ENCODE data around the gene OSCP1.

Gene OSCP1

GRCh38 chr1:36446746-36447145, 3.5 kb downstream of the OSCP1 start:
- DNase-seq (ENCODE audit: low spot score) = no peak

GRCh38 chr1:36446271-36446670, 4.0 kb downstream of the OSCP1 start:
- no peak for DNase-seq (ENCODE audit: low spot score)

GRCh38 chr1:36443297-36443696, 7.0 kb downstream of the OSCP1 start:
- no peak for DNase-seq (ENCODE audit: low spot score)

- DNase-seq (ENCODE audit: low spot score) = no peak
Measured at GRCh38 chr1:36442337-36442736, 7.9 kb downstream of the OSCP1 start.

- DNase-seq (ENCODE audit: low spot score) = no peak
Measured at GRCh38 chr1:36440646-36441045, 9.6 kb downstream of the OSCP1 start.

- DNase-seq (ENCODE audit: low spot score) = no peak
Measured at GRCh38 chr1:36440044-36440443, 10.2 kb downstream of the OSCP1 start.

- no peak for DNase-seq (ENCODE audit: low spot score)
Measured at GRCh38 chr1:36438715-36439114, 11.5 kb downstream of the OSCP1 start.

- no peak for DNase-seq (ENCODE audit: low spot score)
Measured at GRCh38 chr1:36436821-36437220, 13.4 kb downstream of the OSCP1 start.

GRCh38 chr1:36433102-36433501, 17.1 kb downstream of the OSCP1 start:
- no peak for DNase-seq (ENCODE audit: low spot score)

- DNase-seq (ENCODE audit: low spot score) = no peak
Measured at GRCh38 chr1:36432616-36433015, 17.6 kb downstream of the OSCP1 start.

GRCh38 chr1:36425791-36426190, 24.5 kb downstream of the OSCP1 start:
- no peak for DNase-seq (ENCODE audit: low spot score)

GRCh38 chr1:36421649-36422048, 28.6 kb downstream of the OSCP1 start:
- no peak for DNase-seq (ENCODE audit: low spot score)

GRCh38 chr1:36420836-36421317, 29.4 kb downstream of the OSCP1 start:
- peak; percentile 78 for DNase-seq (ENCODE audit: low spot score)

GRCh38 chr1:36420409-36420808, 29.8 kb downstream of the OSCP1 start:
- no peak for DNase-seq (ENCODE audit: low spot score)

- no peak for DNase-seq (ENCODE audit: low spot score)
Measured at GRCh38 chr1:36419569-36419968, 30.7 kb downstream of the OSCP1 start.

GRCh38 chr1:36419140-36419539, 31.1 kb downstream of the OSCP1 start:
- DNase-seq (ENCODE audit: low spot score) = no peak

GRCh38 chr1:36417931-36418330, 32.3 kb downstream of the OSCP1 start:
- no peak for DNase-seq (ENCODE audit: low spot score)

- no peak for DNase-seq (ENCODE audit: low spot score)
Measured at GRCh38 chr1:36415661-36416326, 34.5 kb downstream of the OSCP1 start.

- DNase-seq (ENCODE audit: low spot score) = no peak
Measured at GRCh38 chr1:36414384-36414783, 35.9 kb downstream of the OSCP1 start.

GRCh38 chr1:36411674-36412648, 38.3 kb downstream of the OSCP1 start:
- DNase-seq (ENCODE audit: low spot score) = no peak

GRCh38 chr1:36408479-36408878, 41.8 kb downstream of the OSCP1 start:
- peak; percentile 43 for DNase-seq (ENCODE audit: low spot score)

- DNase-seq (ENCODE audit: low spot score) = no peak
Measured at GRCh38 chr1:36406440-36406839, 43.8 kb downstream of the OSCP1 start.

GRCh38 chr1:36402504-36402890, 47.8 kb downstream of the OSCP1 start:
- no peak for DNase-seq (ENCODE audit: low spot score)
